ENCODE measurements around the gene RGPD4.
A peak's percentile ranks its signal among the peaks of the same experiment; 100 is the strongest.
"Not testable (repeated sequence)": the region's sequence is repeated elsewhere in the genome, so short reads cannot be mapped to it uniquely, and the experiment has no call there.

Gene RGPD4

GRCh38 chr2:107826749-107827148 is at the start of gene RGPD4:
Gene RGPD4 (plus strand): TSS chr2:107826892. CDS start chr2:107827014, 122 bp downstream.
- H3K9me3 ChIP-seq (ENCODE audit: control insufficient read depth, low read length); DNase-seq (ENCODE audit: low read depth); H3K27me3 ChIP-seq (replicated peaks; ENCODE audit: control insufficient read depth, insufficient read depth, low read length); H3K36me3 ChIP-seq (ENCODE audit: control insufficient read depth, insufficient read depth, low read length, severe bottlenecking); H3K4me1 ChIP-seq (ENCODE audit: control insufficient read depth, insufficient read depth, low read length); H3K9ac ChIP-seq (ENCODE audit: low read length); H3K4me3 ChIP-seq (ENCODE audit: low read length): not testable (repeated sequence)

GRCh38 chr2:107777974-107778373 is 48.7 kb upstream of the RGPD4 start:
- H3K4me1 ChIP-seq (ENCODE audit: control insufficient read depth, insufficient read depth, low read length) = no peaks in the 10 kb centered on the region
- H3K9ac ChIP-seq (ENCODE audit: low read length) = no peak overlapping the region
- no peak for DNase-seq (ENCODE audit: low read depth)
- H3K9me3 ChIP-seq (ENCODE audit: control insufficient read depth, low read length) = no peaks in the 10 kb centered on the region
- H3K36me3 ChIP-seq (ENCODE audit: control insufficient read depth, insufficient read depth, low read length, severe bottlenecking) = no peaks in the 10 kb centered on the region
- H3K4me3 ChIP-seq (ENCODE audit: low read length) = no peak overlapping the region
- no peaks in the 10 kb centered on the region for H3K27me3 ChIP-seq (replicated peaks; ENCODE audit: control insufficient read depth, insufficient read depth, low read length)

DNA sequence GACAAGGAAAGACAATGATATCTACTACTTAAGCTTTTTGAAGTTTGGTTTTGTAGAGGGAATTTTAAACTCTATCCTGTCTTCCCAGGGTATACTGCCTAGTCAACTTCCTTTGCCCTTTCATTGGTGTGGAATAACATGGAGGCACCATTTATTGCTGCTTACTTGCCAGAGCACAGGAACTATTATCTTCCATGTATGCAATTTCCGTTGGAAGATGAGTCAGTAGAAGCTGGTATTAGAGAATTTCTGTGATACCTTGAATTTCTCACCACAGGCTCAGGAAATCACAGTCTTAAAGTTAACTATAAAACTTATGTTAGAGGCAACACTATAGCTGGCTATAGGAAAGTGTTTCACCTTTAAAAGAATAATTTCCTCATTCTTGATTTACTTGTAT is 40.9 kb upstream of the RGPD4 start:
- Histone ChIP-seq H3K4me3 (ENCODE audit: low read length) (no peak overlapping the region), H3K9me3 (ENCODE audit: control insufficient read depth, low read length) (no peaks in the 10 kb centered on the region), H3K4me1 (ENCODE audit: control insufficient read depth, insufficient read depth, low read length) (no peaks in the 10 kb centered on the region), H3K36me3 (ENCODE audit: control insufficient read depth, insufficient read depth, low read length, severe bottlenecking) (no peaks in the 10 kb centered on the region), H3K9ac (ENCODE audit: low read length) (no peak overlapping the region), H3K27me3 (replicated peaks; ENCODE audit: control insufficient read depth, insufficient read depth, low read length) (no peaks in the 10 kb centered on the region)
- no peak for DNase-seq (ENCODE audit: low read depth)

GRCh38 chr2:107790837-107791236 is 35.9 kb upstream of the RGPD4 start:
- Histone ChIP-seq H3K27me3 (replicated peaks; ENCODE audit: control insufficient read depth, insufficient read depth, low read length) (no peaks in the 10 kb centered on the region), H3K36me3 (ENCODE audit: control insufficient read depth, insufficient read depth, low read length, severe bottlenecking) (no peaks in the 10 kb centered on the region), H3K9ac (ENCODE audit: low read length) (no peak overlapping the region), H3K9me3 (ENCODE audit: control insufficient read depth, low read length) (no peaks in the 10 kb centered on the region), H3K4me3 (ENCODE audit: low read length) (no peak overlapping the region), H3K4me1 (ENCODE audit: control insufficient read depth, insufficient read depth, low read length) (no peaks in the 10 kb centered on the region)
- DNase-seq (ENCODE audit: low read depth) = no peak

DNA sequence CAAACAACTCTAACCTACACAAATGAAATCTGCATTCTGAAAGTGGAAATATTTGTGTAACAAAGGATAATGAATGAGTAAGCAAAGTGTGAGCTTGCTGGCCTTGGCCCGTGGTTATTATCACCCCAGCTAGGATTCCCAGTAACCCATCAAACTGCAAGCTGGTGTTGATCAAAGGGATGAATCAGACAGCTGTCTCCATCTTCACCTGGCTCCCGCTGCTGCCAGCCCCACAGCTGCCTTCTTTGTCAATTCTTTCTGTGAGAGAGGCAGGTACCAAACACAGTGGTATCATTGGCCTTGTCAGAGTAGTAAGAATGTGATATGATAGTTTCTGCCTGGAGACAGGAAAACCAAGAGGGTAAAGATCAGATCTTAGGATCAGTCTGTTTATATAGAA is 25.2 kb upstream of the RGPD4 start:
- H3K9me3 ChIP-seq (ENCODE audit: control insufficient read depth, low read length) = no peaks in the 10 kb centered on the region
- no peak for DNase-seq (ENCODE audit: low read depth)
- no peak overlapping the region for H3K9ac ChIP-seq (ENCODE audit: low read length)
- H3K36me3 ChIP-seq (ENCODE audit: control insufficient read depth, insufficient read depth, low read length, severe bottlenecking) = no peaks in the 10 kb centered on the region
- H3K4me1 ChIP-seq (ENCODE audit: control insufficient read depth, insufficient read depth, low read length) = no peaks in the 10 kb centered on the region
- no peaks in the 10 kb centered on the region for H3K27me3 ChIP-seq (replicated peaks; ENCODE audit: control insufficient read depth, insufficient read depth, low read length)
- H3K4me3 ChIP-seq (ENCODE audit: low read length) = no peak overlapping the region

DNA sequence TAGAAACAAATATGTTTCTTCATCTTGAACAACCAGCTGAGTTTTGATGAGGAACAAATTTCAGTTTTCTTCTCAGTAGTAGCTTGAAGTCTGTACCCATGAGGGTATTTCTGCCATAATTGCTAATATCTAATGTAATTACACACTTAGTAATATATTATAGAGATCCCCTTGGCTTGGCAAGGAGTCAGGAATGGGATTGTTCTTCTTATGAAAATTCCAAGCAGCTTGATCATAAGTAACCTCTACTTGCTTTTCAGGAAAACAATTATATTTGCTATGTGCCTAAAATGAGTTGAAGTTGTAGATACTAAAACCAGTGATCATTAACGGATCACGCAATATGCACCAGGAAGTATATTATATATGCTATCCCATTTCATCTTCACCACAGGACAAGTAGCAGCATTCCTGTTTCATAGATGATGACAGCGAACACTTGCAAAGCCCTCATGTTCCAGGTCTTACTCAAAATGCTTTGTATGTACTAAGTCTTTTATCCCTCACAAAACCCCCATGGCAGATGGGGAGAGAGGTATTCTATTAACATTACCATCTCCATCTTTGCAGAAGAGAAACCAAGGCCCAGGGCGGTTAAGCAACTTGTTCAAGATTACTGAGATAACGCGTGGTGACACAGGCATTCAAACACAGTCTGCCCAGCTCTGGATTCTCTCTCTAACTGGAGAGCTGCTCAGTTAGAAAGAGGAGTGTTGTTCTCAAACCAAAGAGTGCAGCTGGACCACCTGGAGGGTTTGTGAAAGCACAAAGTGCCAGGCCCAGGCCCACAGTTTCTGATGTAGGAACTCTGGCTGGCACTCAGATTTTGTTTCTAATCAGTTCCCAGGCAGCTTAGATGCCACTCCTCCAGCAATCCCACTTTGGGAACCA is 21.8 kb upstream of the RGPD4 start:
- Histone ChIP-seq H3K4me3 (ENCODE audit: low read length) (no peak overlapping the region), H3K4me1 (ENCODE audit: control insufficient read depth, insufficient read depth, low read length) (peaks cover 10% of the 10 kb centered on the region), H3K36me3 (ENCODE audit: control insufficient read depth, insufficient read depth, low read length, severe bottlenecking) (no peaks in the 10 kb centered on the region), H3K9me3 (ENCODE audit: control insufficient read depth, low read length) (no peaks in the 10 kb centered on the region), H3K9ac (ENCODE audit: low read length) (no peak overlapping the region), H3K27me3 (replicated peaks; ENCODE audit: control insufficient read depth, insufficient read depth, low read length) (no peaks in the 10 kb centered on the region)
- no peak for DNase-seq (ENCODE audit: low read depth)

DNA sequence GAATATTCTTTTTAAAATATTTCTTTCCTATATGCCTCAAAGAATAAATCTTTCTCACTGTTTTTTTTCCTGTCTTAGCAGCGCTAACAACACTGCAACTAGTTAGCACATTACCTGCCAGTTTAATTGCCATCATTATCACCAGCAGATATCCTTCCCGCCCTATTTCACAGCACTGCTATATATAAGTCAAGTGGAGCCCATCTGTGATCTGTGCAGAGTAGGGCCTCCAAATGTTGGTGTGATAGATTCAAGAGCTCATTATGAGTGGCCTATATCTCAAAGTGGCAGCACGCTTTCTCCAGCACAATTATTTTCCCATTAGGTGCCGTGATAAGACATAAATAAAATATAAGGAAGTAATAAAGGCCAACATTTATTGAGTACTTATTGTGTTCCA is 19.8 kb upstream of the RGPD4 start:
- no peaks in the 10 kb centered on the region for H3K36me3 ChIP-seq (ENCODE audit: control insufficient read depth, insufficient read depth, low read length, severe bottlenecking)
- no peak overlapping the region for H3K9ac ChIP-seq (ENCODE audit: low read length)
- no peak overlapping the region for H3K4me3 ChIP-seq (ENCODE audit: low read length)
- peaks cover 11% of the 10 kb centered on the region for H3K4me1 ChIP-seq (ENCODE audit: control insufficient read depth, insufficient read depth, low read length)
- DNase-seq (ENCODE audit: low read depth) = no peak
- no peaks in the 10 kb centered on the region for H3K9me3 ChIP-seq (ENCODE audit: control insufficient read depth, low read length)
- no peaks in the 10 kb centered on the region for H3K27me3 ChIP-seq (replicated peaks; ENCODE audit: control insufficient read depth, insufficient read depth, low read length)

- no peaks in the 10 kb centered on the region for H3K9me3 ChIP-seq (ENCODE audit: control insufficient read depth, low read length)
- no peaks in the 10 kb centered on the region for H3K27me3 ChIP-seq (replicated peaks; ENCODE audit: control insufficient read depth, insufficient read depth, low read length)
- no peak overlapping the region for H3K4me3 ChIP-seq (ENCODE audit: low read length)
- no peaks in the 10 kb centered on the region for H3K36me3 ChIP-seq (ENCODE audit: control insufficient read depth, insufficient read depth, low read length, severe bottlenecking)
- DNase-seq (ENCODE audit: low read depth) = no peak
- H3K4me1 ChIP-seq (ENCODE audit: control insufficient read depth, insufficient read depth, low read length) = peaks cover 11% of the 10 kb centered on the region
- no peak overlapping the region for H3K9ac ChIP-seq (ENCODE audit: low read length)
These were observed 18.7 kb upstream of the RGPD4 start for GRCh38 chr2:107807988-107808387.

GRCh38 chr2:107808959-107809358 is 17.7 kb upstream of the RGPD4 start:
- H3K4me1 ChIP-seq (ENCODE audit: control insufficient read depth, insufficient read depth, low read length) = peaks cover 11% of the 10 kb centered on the region
- H3K9me3 ChIP-seq (ENCODE audit: control insufficient read depth, low read length) = no peaks in the 10 kb centered on the region
- DNase-seq (ENCODE audit: low read depth) = no peak
- peaks cover 2% of the 10 kb centered on the region for H3K27me3 ChIP-seq (replicated peaks; ENCODE audit: control insufficient read depth, insufficient read depth, low read length)
- H3K4me3 ChIP-seq (ENCODE audit: low read length) = no peak overlapping the region
- H3K9ac ChIP-seq (ENCODE audit: low read length) = no peak overlapping the region
- no peaks in the 10 kb centered on the region for H3K36me3 ChIP-seq (ENCODE audit: control insufficient read depth, insufficient read depth, low read length, severe bottlenecking)

DNA sequence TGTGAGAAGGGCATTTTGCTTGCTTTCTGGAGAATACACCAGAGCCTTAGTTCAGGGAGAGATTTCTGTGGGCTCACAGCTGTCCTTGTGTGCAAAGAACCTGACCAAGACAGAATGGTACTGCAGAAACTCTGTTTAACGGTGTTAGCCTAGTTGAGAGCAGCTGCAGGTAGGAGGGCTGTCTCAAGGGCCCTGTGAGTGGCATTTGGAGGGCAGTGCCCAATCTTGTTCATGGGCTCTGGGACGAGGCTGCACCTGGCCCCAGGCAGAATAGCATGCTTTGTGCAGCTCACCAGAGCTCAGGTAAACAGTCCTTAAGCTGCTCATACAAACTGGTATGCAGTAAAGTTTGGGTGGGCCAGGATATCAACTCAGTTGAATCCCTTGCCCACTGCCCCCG is 16.9 kb upstream of the RGPD4 start:
- Histone ChIP-seq H3K9me3 (ENCODE audit: control insufficient read depth, low read length) (no peaks in the 10 kb centered on the region), H3K9ac (ENCODE audit: low read length) (no peak overlapping the region), H3K4me3 (ENCODE audit: low read length) (no peak overlapping the region), H3K27me3 (replicated peaks; ENCODE audit: control insufficient read depth, insufficient read depth, low read length) (peaks cover 2% of the 10 kb centered on the region), H3K36me3 (ENCODE audit: control insufficient read depth, insufficient read depth, low read length, severe bottlenecking) (no peaks in the 10 kb centered on the region), H3K4me1 (ENCODE audit: control insufficient read depth, insufficient read depth, low read length) (peaks cover 11% of the 10 kb centered on the region)
- DNase-seq (ENCODE audit: low read depth) = no peak

GRCh38 chr2:107810734-107811133 is 16.0 kb upstream of the RGPD4 start:
- H3K4me3 ChIP-seq (ENCODE audit: low read length) = no peak overlapping the region
- DNase-seq (ENCODE audit: low read depth) = peak; percentile 3
- peaks cover 2% of the 10 kb centered on the region for H3K27me3 ChIP-seq (replicated peaks; ENCODE audit: control insufficient read depth, insufficient read depth, low read length)
- peaks cover 11% of the 10 kb centered on the region for H3K4me1 ChIP-seq (ENCODE audit: control insufficient read depth, insufficient read depth, low read length)
- no peak overlapping the region for H3K9ac ChIP-seq (ENCODE audit: low read length)
- H3K36me3 ChIP-seq (ENCODE audit: control insufficient read depth, insufficient read depth, low read length, severe bottlenecking) = no peaks in the 10 kb centered on the region
- H3K9me3 ChIP-seq (ENCODE audit: control insufficient read depth, low read length) = no peaks in the 10 kb centered on the region

- H3K9ac ChIP-seq (ENCODE audit: low read length) = no peak overlapping the region
- H3K36me3 ChIP-seq (ENCODE audit: control insufficient read depth, insufficient read depth, low read length, severe bottlenecking) = no peaks in the 10 kb centered on the region
- no peaks in the 10 kb centered on the region for H3K9me3 ChIP-seq (ENCODE audit: control insufficient read depth, low read length)
- H3K4me3 ChIP-seq (ENCODE audit: low read length) = no peak overlapping the region
- DNase-seq (ENCODE audit: low read depth) = peak; percentile 8
- H3K4me1 ChIP-seq (ENCODE audit: control insufficient read depth, insufficient read depth, low read length) = peaks cover 11% of the 10 kb centered on the region
- H3K27me3 ChIP-seq (replicated peaks; ENCODE audit: control insufficient read depth, insufficient read depth, low read length) = peaks cover 2% of the 10 kb centered on the region
These were observed 15.3 kb upstream of the RGPD4 start for GRCh38 chr2:107811411-107811810.
